HG03060 (cell line): ENCODE measurements around the gene RNF34.
A peak's percentile ranks its signal among the peaks of the same experiment; 100 is the strongest.

Source experiments
- ATAC-seq: cut with Tn5 transposase; IDR thresholded peaks from one replicate; pipeline ENCODE4 v1.9.1; 2021; ENCODE audit warnings: low read depth, moderate number of reproducible peaks; ENCODE audit not compliant: unreplicated experiment

The RNF34 gene

GRCh38 chr12:121465921-121466793, 66.2 kb downstream of the RNF34 start:
- no peak for ATAC-seq

GRCh38 chr12:121466794-121467637, 67.1 kb downstream of the RNF34 start:
- peak; percentile 47 for ATAC-seq

GRCh38 chr12:121467638-121468498, 68.0 kb downstream of the RNF34 start:
- ATAC-seq, result peak; percentile 18

- no peak for ATAC-seq
Measured at GRCh38 chr12:121468499-121468801, 68.5 kb downstream of the RNF34 start.

- ATAC-seq, result no peak
Measured at GRCh38 chr12:121470751-121471150, 70.8 kb downstream of the RNF34 start.

- ATAC-seq, result no peak
Measured at GRCh38 chr12:121472150-121472905, 72.4 kb downstream of the RNF34 start.
